LNCaP clone FGC (cell line): ENCODE measurements around the gene FGFBP1.

Experiments used
- DNase-seq: peaks from one replicate; pipeline ENCODE4 v3.0.0-alpha.2; 2011; ENCODE audit warnings: low read depth
- H3K4me3 ChIP-seq: 2 replicates; pipeline ENCODE4 v1.5.1; 2011; ENCODE audit warnings: mild to moderate bottlenecking, low read depth, low read length, control low read depth
- CTCF ChIP-seq: IDR thresholded peaks from 2 replicates; pipeline ENCODE4 v1.5.1; 2012; ENCODE audit warnings: mild to moderate bottlenecking; ENCODE audit not compliant: control insufficient read depth, insufficient read depth; ENCODE audit errors: extremely low read depth

FGFBP1 gene

GRCh38 chr4:15907430-15907829, 31.1 kb downstream of the FGFBP1 start:
- TF ChIP-seq CTCF = no peak
- no peak for DNase-seq
- no peak overlapping the region for H3K4me3 ChIP-seq

DNA sequence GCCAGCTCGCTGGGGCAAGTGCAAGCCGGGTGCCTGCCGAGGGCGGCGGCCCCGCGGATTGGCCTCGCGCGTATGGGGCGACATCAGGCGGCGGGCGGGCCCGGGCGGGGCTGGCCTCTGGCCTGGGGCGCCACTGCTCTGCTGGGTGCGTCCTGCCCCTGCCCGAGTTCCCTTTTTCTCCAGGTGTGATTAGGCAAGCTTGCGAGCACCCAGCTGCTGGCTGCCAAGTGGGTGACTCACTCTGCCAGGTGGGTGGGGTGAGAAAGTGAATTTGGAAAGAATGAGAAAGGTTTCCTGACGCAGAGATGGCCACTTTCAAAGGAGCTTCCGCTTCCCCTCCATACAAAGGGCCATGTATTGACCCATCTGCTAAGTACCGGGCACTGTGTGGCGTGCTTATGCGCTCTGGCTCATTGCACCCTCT, 32.5 kb downstream of the FGFBP1 start:
- no peak overlapping the region for H3K4me3 ChIP-seq
- no peak for TF ChIP-seq CTCF
- DNase-seq = no peak

DNA sequence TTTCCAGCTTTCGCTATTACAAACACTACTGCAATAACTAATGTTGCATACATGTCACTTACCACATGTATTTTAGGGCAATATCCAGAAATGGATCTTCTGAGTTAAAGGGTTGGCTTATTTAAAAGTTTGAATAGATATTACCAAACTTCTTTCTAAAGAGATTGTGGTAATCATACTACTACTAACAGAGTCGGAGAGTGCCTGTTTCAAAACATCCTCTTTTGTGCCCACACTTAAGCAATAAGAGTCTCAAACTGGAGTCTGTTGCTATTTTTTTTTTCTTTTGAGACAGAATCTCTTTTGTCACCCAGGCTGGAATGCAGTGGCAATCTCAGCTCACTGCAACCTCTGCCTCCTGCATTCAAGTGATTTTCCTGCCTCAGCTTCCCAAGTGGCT, 35.8 kb downstream of the FGFBP1 start:
- TF ChIP-seq CTCF = no peak
- no peak for DNase-seq
- H3K4me3 ChIP-seq = no peak overlapping the region

DNA sequence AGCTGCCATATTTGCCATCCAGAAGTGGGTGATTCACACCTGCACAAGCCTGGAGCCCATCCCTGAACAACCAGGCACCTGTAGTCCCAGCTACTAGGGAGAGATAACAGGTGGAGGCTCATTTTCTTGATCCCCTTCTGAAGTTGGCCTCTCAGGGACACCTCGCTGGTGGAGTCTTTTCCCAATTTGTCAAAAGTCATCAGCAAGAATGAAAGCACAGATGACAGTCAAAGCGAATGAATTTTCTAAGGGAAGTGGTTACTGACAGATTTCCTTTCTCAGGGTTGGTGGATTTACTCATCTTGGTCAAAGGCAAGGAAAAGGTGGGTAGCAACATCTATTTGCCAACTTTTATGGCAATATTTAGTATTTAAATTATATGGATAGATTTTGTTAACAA, 36.5 kb downstream of the FGFBP1 start:
- no peak overlapping the region for H3K4me3 ChIP-seq
- no peak for DNase-seq
- no peak for TF ChIP-seq CTCF

GRCh38 chr4:15901007-15901406, 37.5 kb downstream of the FGFBP1 start:
- no peak for DNase-seq
- H3K4me3 ChIP-seq = no peak overlapping the region
- no peak for TF ChIP-seq CTCF

DNA sequence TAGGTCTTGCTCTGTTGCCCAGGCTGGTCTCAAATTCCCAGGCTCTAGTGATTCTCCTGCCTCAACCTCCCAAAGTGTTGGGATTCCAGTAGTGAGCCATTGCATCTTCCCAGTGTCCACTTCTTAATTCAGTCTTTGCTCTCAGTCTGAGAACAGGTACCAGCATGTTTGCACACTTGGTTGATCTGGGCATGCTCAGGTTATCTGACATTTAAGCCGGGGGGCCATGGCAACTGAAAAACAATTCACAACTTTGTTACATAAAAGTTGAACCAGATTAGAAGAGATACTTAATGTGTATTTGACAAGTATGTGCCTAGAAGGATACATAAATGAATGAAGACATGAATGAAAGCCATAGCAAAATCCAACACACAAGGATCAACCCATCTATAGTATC, 39.0 kb downstream of the FGFBP1 start:
- no peak for DNase-seq
- TF ChIP-seq CTCF = no peak

GRCh38 chr4:15898902-15899301, 39.6 kb downstream of the FGFBP1 start:
- no peak overlapping the region for H3K4me3 ChIP-seq
- no peak for DNase-seq
- no peak for TF ChIP-seq CTCF

More for the DNA sequence above, 39.0 kb downstream of the FGFBP1 start:
- H3K4me3 ChIP-seq = no peak overlapping the region
